ENCODE data around the gene SLC25A43. TPM values are rescaled to one million over a fixed set of nuclear protein-coding genes. Genes with fewer than 3 reads are reported as not detected.
A peak's percentile ranks its signal among the peaks of the same experiment; 100 is the strongest.

Gene SLC25A43
- total RNA-seq, 2 donors from 2014 or later, result 12.3 to 24.4 TPM

GRCh38 chrX:119467842-119468550 lies 68.9 kb downstream of the SLC25A43 start, which contains the start of gene SLC25A5:
Gene SLC25A5, plus strand, starts transcription at chrX:119468444. Its CDS starts 72 bp downstream, at chrX:119468516.
- peaks cover 0 to 6% of the 10 kb centered on the region in 2 donors for H3K4me1 ChIP-seq (ENCODE audit: control insufficient read depth in 1 of 2, low read depth in 2 of 2)
- peak within 1 kb of the TSS; percentile 98 for H3K4me3 ChIP-seq
- H3K36me3 ChIP-seq, result no peaks in the 10 kb centered on the region
- H3K27ac ChIP-seq, result peak within 1 kb of the TSS; percentile 94 to 96
- TF ChIP-seq, protein P1, sequence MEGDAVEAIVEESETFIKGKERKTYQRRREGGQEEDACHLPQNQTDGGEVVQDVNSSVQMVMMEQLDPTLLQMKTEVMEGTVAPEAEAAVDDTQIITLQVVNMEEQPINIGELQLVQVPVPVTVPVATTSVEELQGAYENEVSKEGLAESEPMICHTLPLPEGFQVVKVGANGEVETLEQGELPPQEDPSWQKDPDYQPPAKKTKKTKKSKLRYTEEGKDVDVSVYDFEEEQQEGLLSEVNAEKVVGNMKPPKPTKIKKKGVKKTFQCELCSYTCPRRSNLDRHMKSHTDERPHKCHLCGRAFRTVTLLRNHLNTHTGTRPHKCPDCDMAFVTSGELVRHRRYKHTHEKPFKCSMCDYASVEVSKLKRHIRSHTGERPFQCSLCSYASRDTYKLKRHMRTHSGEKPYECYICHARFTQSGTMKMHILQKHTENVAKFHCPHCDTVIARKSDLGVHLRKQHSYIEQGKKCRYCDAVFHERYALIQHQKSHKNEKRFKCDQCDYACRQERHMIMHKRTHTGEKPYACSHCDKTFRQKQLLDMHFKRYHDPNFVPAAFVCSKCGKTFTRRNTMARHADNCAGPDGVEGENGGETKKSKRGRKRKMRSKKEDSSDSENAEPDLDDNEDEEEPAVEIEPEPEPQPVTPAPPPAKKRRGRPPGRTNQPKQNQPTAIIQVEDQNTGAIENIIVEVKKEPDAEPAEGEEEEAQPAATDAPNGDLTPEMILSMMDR (IDR thresholded peaks at IDR 0.05), result no peak
- H3K27me3 ChIP-seq (replicated peaks; ENCODE audit: insufficient read depth), result no peaks in the 10 kb centered on the region
- DNase-seq (ENCODE audit: low spot score), result peak; percentile 28
- H3K9me3 ChIP-seq, result no peaks in the 10 kb centered on the region
- peak; percentile 87 for ATAC-seq (ENCODE audit: insufficient number of reproducible peaks, low FRiP score, low read depth)

GRCh38 chrX:119468551-119469312 lies 69.6 kb downstream of the SLC25A43 start:
- H3K4me1 ChIP-seq (ENCODE audit: control insufficient read depth in 1 of 2, low read depth in 2 of 2), result peaks cover 0 to 6% of the 10 kb centered on the region in 2 donors
- H3K36me3 ChIP-seq, result no peaks in the 10 kb centered on the region
- H3K27ac ChIP-seq, result peak overlapping the region; percentile 94 to 96
- peak overlapping the region; percentile 98 for H3K4me3 ChIP-seq
- DNase-seq (ENCODE audit: low spot score) (peak; percentile 64), ATAC-seq (ENCODE audit: insufficient number of reproducible peaks, low FRiP score, low read depth) (peak; percentile 76)
- no peaks in the 10 kb centered on the region for H3K27me3 ChIP-seq (replicated peaks; ENCODE audit: insufficient read depth)
- H3K9me3 ChIP-seq, result no peaks in the 10 kb centered on the region
- TF ChIP-seq, protein P1 (IDR thresholded peaks at IDR 0.05), result peak; percentile 62

DNA sequence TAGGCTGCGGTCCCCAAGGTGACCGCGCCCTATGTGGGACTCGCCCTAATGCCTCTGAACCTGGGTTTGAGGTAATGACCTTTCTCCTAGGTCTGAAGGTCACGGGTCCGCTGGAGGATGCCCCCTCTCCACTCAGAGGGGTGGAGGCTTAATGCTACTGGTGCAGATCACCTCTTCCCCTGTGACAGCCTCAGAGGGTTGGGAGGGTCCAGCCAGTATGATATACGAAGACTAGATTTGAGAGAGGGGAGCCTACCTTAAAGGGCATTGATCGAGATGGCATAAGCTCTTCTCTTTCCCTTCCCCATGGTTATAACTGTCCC lies 70.1 kb downstream of the SLC25A43 start:
- TF ChIP-seq, protein P1 (IDR thresholded peaks at IDR 0.05), result no peak
- no peak for ATAC-seq (ENCODE audit: insufficient number of reproducible peaks, low FRiP score, low read depth)
- Histone ChIP-seq H3K9me3 (no peaks in the 10 kb centered on the region), H3K4me3 (peak overlapping the region; percentile 98), H3K36me3 (no peaks in the 10 kb centered on the region), H3K4me1 (ENCODE audit: control insufficient read depth in 1 of 2, low read depth in 2 of 2) (peaks cover 0 to 6% of the 10 kb centered on the region in 2 donors), H3K27ac (peak overlapping the region; percentile 63 to 94), H3K27me3 (replicated peaks; ENCODE audit: insufficient read depth) (no peaks in the 10 kb centered on the region)
- no peak for DNase-seq (ENCODE audit: low spot score)

GRCh38 chrX:119474615-119475388 lies 75.7 kb downstream of the SLC25A43 start:
- TF ChIP-seq, protein P1 (IDR thresholded peaks at IDR 0.05), result no peak

More at GRCh38 chrX:119474615-119475388, 75.7 kb downstream of the SLC25A43 start:
- no peak for ATAC-seq (ENCODE audit: insufficient number of reproducible peaks, low FRiP score, low read depth)
- H3K36me3 ChIP-seq, result no peaks in the 10 kb centered on the region
- H3K4me3 ChIP-seq, result no peak overlapping the region
- no peaks in the 10 kb centered on the region for H3K27me3 ChIP-seq (replicated peaks; ENCODE audit: insufficient read depth)
- no peak for DNase-seq (ENCODE audit: low spot score)
- no peaks in the 10 kb centered on the region for H3K9me3 ChIP-seq
- no peak overlapping the region for H3K27ac ChIP-seq
- H3K4me1 ChIP-seq (ENCODE audit: control insufficient read depth in 1 of 2, low read depth in 2 of 2), result peaks cover 0 to under 1% of the 10 kb centered on the region in 2 donors

All from thoracic aorta (tissue), 2 donors.